Measurements from ENCODE around the gene PCSK7. TPM values are rescaled to one million over a fixed set of nuclear protein-coding genes. Genes with fewer than 3 reads are reported as not detected.

The PCSK7 gene
- total RNA-seq, 2 donors from 2014 or later: 41.4 to 90.2 TPM

DNA sequence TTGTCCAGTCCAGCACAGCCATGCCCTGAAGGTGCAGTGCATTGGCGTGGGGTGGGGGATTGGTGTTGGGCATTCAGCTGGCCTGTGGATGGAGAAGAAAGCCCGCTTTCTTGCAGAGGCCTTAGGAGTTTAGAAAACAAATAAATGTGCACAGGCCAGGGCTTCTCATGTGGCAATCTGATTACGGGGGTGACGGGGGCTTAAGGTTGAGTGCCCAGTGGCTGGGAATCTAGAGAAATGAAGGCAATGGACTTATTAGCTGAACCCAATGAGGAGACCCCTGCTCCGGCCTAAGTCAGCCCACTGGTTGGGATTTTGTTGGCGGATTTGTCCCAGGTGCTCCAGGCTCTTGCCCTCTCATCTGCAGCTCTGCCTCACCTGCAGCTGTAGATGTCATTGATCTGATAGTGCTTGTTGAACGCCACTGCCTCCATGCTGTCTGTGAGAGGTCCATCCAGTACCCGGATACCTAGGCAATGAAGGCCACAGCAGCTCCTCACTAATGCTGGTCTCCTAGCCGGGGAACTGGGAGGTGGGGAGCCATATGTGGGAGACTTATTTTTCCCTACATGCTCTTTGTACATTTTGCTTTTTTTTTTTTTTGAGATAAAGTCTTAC lies 6.2 kb downstream of the PCSK7 start:
- Histone ChIP-seq H3K36me3 (peaks cover 32% of the 10 kb centered on the region), H3K4me1 (ENCODE audit: control insufficient read depth in 1 of 2, low read depth in 2 of 2) (peaks cover 8 to 41% of the 10 kb centered on the region in 2 donors), H3K4me3 (no peak overlapping the region), H3K27ac (peak overlapping the region in 1 of 2 donors; percentile 57), H3K27me3 (replicated peaks; ENCODE audit: insufficient read depth) (no peaks in the 10 kb centered on the region), H3K9me3 (no peaks in the 10 kb centered on the region)
- no peak for DNase-seq (ENCODE audit: low spot score)
- TF ChIP-seq CTCF (IDR thresholded peaks at IDR 0.05): no peak
- ATAC-seq (ENCODE audit: insufficient number of reproducible peaks, low FRiP score, low read depth): no peak

DNA sequence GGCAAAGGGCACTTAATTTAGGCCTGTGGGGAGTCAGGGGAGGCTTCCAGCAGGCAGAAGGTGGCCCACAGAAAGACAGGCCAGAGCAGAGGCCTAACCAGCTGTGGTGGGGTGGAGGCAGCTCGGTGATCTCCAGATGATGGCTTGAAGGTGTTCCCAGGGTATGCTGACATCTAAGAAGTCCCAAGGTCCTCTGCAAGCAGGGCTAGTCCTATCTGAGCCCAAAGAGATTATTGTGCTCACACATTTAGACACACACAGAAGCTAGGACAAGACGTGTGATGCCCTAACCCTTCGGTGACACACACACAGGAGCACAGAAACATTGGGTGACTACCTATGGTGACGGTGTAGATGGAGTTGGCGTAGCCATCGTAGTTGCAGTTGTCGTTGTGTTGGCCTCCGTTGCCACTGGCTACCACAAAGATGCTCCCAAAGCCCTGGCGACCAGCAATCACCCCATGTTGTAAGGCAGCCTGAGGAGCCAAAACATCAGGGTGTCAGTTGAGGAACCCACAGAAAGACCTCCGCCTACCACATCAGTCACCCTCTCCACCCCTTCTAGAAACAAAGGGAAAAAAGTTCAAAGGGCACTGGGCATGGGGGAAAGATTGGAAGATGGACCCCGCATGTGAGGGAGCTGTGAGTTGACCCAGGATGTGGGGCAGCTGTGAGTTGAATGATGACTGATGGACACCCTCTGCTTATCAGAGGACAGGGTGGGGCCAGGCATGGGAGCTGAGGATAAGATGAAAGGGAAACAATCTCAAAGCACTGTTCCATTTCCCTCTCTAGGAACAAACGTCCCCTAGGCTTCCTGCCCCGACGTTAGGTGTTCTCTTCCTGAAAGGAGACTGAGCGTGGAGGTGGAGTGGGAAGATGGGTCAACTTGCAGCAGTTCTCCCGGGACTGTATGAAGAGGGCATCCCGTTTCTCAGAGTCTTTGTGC lies 7.9 kb downstream of the PCSK7 start:
- H3K36me3 ChIP-seq: peaks cover 24% of the 10 kb centered on the region
- H3K4me1 ChIP-seq (ENCODE audit: control insufficient read depth in 1 of 2, low read depth in 2 of 2): peaks cover 22 to 51% of the 10 kb centered on the region in 2 donors

DNA sequence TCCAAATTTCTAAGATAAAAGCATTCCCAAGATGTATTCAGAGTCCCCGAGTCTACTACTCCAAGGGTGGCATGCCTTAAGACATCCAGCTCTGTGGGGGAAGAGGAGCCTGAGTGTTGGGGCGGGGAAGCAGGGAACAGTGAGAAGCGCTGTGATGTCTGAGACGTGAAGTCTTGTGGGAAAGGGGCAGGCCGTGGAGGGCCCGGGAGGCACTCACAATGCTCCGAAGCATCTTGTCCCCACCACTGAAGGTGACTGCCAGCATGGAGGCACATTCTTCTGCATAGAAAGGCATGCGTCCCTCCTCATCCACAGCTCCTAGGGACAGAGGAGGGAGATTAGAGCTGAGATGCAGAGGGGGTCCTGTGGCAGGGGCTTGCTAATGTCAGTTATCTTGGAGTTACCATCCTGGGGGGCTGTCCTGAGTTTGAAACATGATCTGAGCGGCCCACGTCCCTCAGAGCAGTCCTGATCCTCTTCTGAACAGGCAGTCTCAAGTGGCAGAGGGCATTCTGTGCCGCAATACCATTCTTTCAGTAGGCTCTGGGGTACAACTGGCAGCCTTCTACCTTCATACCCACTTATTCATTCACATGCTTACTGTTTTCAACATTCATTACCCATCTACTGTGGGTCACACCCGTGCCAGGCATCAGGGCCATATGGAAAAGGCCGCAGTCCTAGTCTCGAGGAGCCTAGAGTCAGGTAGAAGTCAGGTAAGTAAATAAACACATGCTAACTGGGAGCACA lies 8.7 kb downstream of the PCSK7 start:
- ATAC-seq (ENCODE audit: insufficient number of reproducible peaks, low FRiP score, low read depth): no peak
- DNase-seq (ENCODE audit: low spot score): no peak
- Histone ChIP-seq H3K4me1 (ENCODE audit: control insufficient read depth in 1 of 2, low read depth in 2 of 2) (peaks cover 30 to 59% of the 10 kb centered on the region in 2 donors), H3K27ac (peak overlapping the region; percentile 95 to 99), H3K9me3 (no peaks in the 10 kb centered on the region), H3K27me3 (replicated peaks; ENCODE audit: insufficient read depth) (no peaks in the 10 kb centered on the region), H3K4me3 (no peak overlapping the region), H3K36me3 (peaks cover 20% of the 10 kb centered on the region)
- TF ChIP-seq CTCF (IDR thresholded peaks at IDR 0.05): no peak

More for the DNA sequence above, 7.9 kb downstream of the PCSK7 start:
- Histone ChIP-seq H3K27ac (peak overlapping the region; percentile 95 to 99), H3K9me3 (no peaks in the 10 kb centered on the region), H3K4me3 (no peak overlapping the region), H3K27me3 (replicated peaks; ENCODE audit: insufficient read depth) (no peaks in the 10 kb centered on the region)
- no peak for TF ChIP-seq CTCF (IDR thresholded peaks at IDR 0.05)
- DNase-seq (ENCODE audit: low spot score) (no peak), ATAC-seq (ENCODE audit: insufficient number of reproducible peaks, low FRiP score, low read depth) (no peak)

GRCh38 chr11:117221775-117222517 lies 9.9 kb downstream of the PCSK7 start:
- ATAC-seq (ENCODE audit: insufficient number of reproducible peaks, low FRiP score, low read depth) (no peak), DNase-seq (ENCODE audit: low spot score) (no peak)
- H3K4me1 ChIP-seq (ENCODE audit: control insufficient read depth in 1 of 2, low read depth in 2 of 2): peaks cover 37 to 72% of the 10 kb centered on the region in 2 donors
- no peaks in the 10 kb centered on the region for H3K27me3 ChIP-seq (replicated peaks; ENCODE audit: insufficient read depth)
- no peak for TF ChIP-seq CTCF (IDR thresholded peaks at IDR 0.05)
- H3K27ac ChIP-seq: peak overlapping the region; percentile 95 to 99
- peak overlapping the region; percentile 40 for H3K4me3 ChIP-seq
- H3K9me3 ChIP-seq: no peaks in the 10 kb centered on the region
- H3K36me3 ChIP-seq: peaks cover 8% of the 10 kb centered on the region

All from thoracic aorta (tissue), 2 donors.